ENCODE measurements around the gene ABCB8.
"Not testable (repeated sequence)": the region's sequence is repeated elsewhere in the genome, so short reads cannot be mapped to it uniquely, and the experiment has no call there.

The ABCB8 gene

DNA sequence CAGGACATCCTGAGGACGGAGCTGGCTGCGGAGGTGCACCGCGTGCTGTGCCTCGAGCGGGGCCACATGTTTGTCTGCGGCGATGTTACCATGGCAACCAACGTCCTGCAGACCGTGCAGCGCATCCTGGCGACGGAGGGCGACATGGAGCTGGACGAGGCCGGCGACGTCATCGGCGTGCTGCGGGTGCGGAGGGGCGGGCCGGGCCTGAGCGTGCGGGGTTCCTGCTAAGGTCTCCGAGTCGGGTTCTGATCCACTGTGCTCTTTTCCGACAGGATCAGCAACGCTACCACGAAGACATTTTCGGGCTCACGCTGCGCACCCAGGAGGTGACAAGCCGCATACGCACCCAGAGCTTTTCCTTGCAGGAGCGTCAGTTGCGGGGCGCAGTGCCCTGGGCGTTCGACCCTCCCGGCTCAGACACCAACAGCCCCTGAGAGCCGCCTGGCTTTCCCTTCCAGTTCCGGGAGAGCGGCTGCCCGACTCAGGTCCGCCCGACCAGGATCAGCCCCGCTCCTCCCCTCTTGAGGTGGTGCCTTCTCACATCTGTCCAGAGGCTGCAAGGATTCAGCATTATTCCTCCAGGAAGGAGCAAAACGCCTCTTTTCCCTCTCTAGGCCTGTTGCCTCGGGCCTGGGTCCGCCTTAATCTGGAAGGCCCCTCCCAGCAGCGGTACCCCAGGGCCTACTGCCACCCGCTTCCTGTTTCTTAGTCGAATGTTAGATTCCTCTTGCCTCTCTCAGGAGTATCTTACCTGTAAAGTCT is 14.3 kb upstream of the ABCB8 start:
- peak; percentile 82 for DNase-seq (ENCODE audit: low read depth, low spot score)

GRCh38 chr7:151014950-151015349 is 13.3 kb upstream of the ABCB8 start:
- no peak for DNase-seq (ENCODE audit: low read depth, low spot score)

DNA sequence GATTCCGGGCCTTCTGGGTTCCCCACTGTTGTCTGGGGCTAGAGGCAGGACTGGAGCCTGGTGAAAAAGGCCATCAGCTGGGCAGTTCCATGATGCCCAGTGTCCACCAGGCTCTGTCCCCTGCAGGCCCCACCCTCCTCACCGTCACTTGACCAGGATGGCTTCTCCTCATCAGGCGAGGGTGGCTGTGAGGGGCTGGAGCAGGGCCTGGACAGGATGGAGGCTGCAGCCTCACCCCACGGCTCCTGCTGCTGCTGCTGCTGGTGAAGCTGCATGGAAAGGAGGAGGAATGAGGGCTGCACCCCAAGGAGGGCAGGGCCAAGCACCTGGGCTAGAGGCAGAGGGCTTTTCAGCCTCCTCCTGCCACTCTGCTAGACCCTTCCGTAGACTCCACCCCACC is 12.3 kb upstream of the ABCB8 start:
- no peak for DNase-seq (ENCODE audit: low read depth, low spot score)

- no peak for DNase-seq (ENCODE audit: low read depth, low spot score)
Measured at GRCh38 chr7:151016505-151016904, 11.7 kb upstream of the ABCB8 start.

GRCh38 chr7:151016942-151017341 is 11.3 kb upstream of the ABCB8 start:
- DNase-seq (ENCODE audit: low read depth, low spot score), result no peak

GRCh38 chr7:151017370-151017952 is 10.8 kb upstream of the ABCB8 start:
- no peak for DNase-seq (ENCODE audit: low read depth, low spot score)

DNA sequence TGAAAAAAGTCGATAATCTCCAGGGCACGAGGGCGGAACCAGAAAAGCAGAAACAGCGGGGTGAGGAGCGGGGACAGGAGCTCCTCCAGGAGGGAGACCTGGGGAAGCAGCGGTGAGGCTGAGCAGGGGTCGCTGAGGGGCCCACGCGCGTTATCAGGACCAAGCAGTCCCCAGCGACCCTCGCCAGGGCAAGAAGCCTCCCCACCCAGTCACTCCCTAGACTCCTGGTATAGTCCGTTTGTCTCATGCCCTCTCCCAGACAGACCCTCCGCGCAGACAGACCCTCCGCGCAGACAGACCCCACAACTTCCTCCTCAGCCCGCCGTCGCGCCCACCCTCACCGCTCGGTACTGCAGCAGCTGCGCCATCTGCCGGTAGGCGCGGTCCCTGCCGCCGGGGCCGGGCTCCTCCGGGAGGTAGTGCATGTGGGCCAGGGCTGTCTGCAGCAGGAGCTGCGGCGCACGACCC is 10.3 kb upstream of the ABCB8 start:
- DNase-seq (ENCODE audit: low read depth, low spot score), result peak; percentile 76

DNA sequence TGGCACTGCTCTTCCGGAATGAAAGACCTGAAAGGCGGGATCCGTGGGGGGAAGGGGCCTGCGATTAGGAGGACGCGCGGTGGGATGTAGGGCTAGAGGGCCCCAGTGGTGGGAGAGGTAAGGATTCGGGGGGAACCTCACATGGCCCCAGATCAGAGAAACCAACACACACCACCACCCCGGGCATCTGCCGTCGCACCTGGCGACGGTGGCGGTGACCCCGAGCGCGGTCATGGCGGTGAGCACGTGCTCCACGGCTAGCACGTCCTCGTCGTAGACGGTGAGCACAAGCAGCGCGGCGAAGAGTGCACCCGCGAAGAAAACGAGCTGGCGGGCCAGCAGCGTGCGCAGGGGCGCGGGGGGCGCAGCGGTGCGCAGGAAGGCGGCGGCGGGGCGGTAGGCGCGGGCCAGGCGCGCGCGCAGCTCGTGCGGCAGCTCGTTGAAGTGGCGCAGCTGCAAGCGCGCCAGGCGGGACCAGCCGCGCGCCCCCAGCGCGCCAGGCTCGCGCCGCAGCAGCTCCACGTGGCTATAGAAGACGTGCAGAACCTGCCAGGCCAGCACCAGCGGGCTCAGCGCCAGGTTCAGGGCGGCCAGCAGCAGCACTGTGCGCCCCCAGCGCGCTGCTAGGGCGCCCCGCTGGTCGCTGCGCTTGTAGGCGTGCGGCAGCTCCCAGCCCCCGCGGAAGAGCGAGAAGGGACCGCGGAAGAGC is 9.7 kb upstream of the ABCB8 start:
- DNase-seq (ENCODE audit: low read depth, low spot score), result peak; percentile 60

DNA sequence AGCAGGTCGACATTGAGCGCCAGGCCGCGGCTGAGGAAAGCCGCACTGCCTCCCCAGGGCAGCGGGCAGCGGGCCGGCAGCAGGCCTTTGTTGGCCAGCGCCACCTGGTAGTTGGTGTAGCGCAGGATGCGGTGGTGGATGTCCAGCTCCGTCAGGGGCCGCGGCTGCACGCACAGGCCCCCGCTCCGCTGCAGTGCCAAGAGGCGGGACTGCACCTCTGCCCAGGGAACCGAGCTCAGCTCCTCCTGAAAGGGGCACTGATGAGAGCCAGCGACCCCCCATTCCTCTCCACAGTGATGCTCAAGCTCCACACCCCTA is 9.2 kb upstream of the ABCB8 start:
- no peak for DNase-seq (ENCODE audit: low read depth, low spot score)

DNA sequence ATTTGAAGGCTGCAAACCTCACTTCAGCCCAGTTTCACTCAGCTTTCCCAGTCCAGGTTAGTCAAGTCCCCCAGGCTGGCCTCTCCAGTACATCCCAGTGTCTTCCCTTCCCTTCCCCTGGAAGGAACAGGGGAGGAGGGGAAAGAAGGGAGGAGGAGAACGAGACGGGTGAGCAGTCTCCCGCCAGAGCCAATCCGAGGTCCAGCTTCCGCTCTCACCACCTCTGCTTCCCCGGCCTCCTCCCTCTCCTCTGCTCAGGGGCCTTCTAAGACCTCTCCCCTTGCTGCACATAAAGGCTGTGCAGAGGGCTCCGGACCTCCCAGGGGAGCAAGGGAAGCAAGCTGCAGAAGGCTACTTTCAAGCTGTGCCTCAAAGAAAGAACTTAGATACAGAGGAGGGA is 8.0 kb upstream of the ABCB8 start:
- DNase-seq (ENCODE audit: low read depth, low spot score), result no peak

DNA sequence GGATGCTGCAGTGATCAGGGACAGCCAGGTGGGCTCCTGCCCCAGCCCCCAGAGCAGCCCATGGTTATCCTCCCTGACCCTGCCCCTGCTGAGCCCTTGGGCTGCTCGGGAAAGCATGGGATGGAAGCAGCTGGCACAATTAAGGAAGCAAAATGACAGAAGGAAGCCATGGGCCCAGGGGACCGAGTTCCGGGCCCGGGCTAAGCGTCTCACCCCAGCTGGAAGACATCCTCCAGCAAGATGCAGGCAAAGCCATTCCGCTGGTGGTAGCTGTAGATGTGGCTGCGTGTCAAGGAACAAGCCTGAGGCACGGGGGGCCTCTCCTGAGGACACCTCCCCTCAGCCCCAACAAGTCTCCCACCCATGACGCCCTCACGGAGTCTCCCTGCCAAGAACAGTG is 5.0 kb upstream of the ABCB8 start:
- DNase-seq (ENCODE audit: low read depth, low spot score), result no peak

- no peak for DNase-seq (ENCODE audit: low read depth, low spot score)
Measured at GRCh38 chr7:151024435-151025056, 3.7 kb upstream of the ABCB8 start, which contains the start of gene ATG9B. TSS of gene ATG9B (minus strand) at chr7:151024494. CDS start at chr7:151024423, 71 bp downstream.

- DNase-seq (ENCODE audit: low read depth, low spot score), result no peak
Measured at GRCh38 chr7:151025924-151026671, 2.2 kb upstream of the ABCB8 start.

DNA sequence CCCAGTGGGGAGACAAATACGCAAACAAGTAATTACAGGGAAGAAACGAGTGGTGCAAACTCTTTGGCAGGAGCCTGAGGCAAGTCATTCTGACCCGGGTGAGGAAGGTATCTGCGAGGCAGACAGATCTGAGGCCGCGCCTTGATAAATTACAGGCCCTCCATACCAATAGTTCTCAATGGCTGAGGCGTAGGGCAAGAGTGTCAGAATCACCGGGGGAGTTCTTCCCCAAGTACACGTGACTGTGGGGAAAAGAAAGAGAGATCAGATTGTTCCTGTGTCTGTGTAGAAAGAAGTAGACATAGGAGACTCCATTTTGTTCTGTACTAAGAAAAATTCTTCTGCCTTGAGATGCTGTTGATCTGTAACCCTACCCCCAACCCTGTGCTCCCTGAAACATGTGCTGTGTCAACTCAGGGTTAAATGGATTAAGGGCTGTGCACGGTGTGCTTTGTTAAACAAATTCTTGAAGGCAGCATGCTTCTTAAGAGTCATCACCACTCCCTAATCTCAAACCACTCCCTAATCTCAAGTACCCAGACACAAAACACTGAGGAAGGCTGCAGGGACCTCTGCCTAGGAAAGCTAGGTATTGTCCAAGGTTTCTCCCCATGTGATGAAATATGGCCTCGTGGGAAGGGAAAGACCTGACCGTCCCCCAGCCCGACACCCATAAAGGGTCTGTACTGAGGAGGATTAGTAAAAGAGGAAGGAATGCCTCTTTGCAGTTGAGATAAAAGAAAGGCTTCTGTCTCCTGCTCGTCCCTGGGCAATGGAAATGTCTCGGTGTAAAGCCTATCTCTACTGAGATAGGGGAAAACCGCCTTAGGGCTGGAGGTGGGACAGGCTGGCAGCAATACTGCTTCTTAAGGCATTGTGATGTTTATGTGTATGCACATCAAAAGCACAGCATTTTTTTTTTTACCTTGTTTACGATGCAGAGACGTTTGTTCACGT is 1.2 kb upstream of the ABCB8 start:
- DNase-seq (ENCODE audit: low read depth, low spot score), result not testable (repeated sequence)

GRCh38 chr7:151027728-151028130 is 521 bp upstream of the ABCB8 start:
- not testable (repeated sequence) for DNase-seq (ENCODE audit: low read depth, low spot score)

GRCh38 chr7:151028948-151029501 is 775 bp downstream of the ABCB8 start:
- no peak for DNase-seq (ENCODE audit: low read depth, low spot score)

DNA sequence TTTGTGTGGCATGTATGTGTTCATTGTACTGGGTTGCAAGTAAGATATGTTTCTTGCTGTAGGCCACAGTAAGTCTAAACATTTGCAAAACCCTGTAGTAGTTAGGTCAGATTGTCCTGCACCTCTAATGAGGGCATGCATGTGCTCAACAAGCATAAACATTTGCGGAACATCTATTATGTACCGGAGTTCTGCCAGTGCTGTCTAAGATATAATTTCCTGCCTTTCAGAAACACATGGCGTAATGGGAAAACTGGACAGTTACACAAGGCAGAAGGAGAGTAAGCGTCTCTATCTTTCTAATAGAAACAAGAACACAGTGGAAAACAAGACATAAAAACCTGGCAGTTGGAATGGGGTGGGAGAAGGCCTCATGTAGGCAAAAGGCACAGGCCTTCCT is 2.8 kb downstream of the ABCB8 start:
- DNase-seq (ENCODE audit: low read depth, low spot score), result no peak

DNA sequence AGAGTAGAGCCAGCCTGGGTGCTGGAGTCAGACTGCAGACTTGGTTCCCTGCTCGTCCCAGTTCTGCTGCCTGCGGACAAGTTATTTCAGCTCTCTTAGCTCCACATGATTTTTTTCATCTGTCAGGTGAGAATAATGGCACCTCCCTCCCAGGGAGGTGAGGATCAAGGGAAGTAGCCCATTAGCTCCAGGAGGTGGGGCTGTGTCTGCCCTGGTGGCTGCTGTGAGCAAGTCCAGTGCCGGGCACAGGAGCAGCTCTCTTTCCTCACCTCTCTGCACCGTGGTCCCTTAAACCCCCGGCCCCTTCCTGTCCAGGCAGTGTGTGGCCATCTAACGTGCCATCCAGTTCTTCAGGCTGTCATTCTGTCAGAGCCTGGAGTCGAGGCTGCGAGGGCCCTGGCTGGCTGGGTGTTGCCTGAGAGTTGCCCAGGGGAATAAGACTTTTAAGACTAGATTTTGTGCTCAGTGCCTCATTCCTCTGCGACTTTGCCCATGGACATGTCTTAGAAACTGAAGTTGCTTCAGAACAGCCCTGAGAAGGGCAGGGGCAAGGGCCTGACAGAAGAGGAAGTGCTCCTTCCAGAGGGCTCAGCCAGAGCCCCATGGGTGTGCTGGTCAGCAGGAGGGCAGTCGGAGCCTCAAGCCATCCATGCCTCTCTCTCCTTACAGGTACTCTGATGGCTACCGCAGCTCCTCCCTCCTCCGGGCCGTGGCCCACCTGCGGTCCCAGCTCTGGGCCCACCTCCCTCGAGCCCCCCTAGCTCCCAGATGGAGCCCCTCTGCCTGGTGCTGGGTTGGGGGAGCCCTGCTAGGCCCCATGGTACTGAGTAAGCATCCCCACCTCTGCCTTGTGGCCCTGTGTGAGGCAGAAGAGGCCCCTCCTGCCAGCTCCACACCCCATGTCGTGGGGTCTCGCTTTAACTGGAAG is 5.0 kb downstream of the ABCB8 start:
- DNase-seq (ENCODE audit: low read depth, low spot score), result no peak

GRCh38 chr7:151033864-151034249 is 5.6 kb downstream of the ABCB8 start:
- no peak for DNase-seq (ENCODE audit: low read depth, low spot score)
